Suprapubic skin (tissue), 3 donors: ENCODE data around the gene KLHL25.

Source experiments
- CTCF ChIP-seq, 2 donors: fragments of 200-600 bp in 1 of 2; fragments of 450-650 bp in 1 of 2; sonication (generic) in 1 of 2; IDR thresholded peaks; one replicate each; pipeline ENCODE4 v1.5.1; 2016 to 2019; ENCODE audit warnings: antibody characterized with exemption in 2 of 2, mild to moderate bottlenecking in 1 of 2, moderate library complexity in 1 of 2
- POLR2A ChIP-seq, 2 donors: fragments of 450-650 bp; IDR thresholded peaks; one replicate each; pipeline ENCODE4 v1.6.1; 2017; ENCODE audit warnings: antibody characterized with exemption in 2 of 2, mild to moderate bottlenecking in 2 of 2, moderate library complexity in 2 of 2

DNA sequence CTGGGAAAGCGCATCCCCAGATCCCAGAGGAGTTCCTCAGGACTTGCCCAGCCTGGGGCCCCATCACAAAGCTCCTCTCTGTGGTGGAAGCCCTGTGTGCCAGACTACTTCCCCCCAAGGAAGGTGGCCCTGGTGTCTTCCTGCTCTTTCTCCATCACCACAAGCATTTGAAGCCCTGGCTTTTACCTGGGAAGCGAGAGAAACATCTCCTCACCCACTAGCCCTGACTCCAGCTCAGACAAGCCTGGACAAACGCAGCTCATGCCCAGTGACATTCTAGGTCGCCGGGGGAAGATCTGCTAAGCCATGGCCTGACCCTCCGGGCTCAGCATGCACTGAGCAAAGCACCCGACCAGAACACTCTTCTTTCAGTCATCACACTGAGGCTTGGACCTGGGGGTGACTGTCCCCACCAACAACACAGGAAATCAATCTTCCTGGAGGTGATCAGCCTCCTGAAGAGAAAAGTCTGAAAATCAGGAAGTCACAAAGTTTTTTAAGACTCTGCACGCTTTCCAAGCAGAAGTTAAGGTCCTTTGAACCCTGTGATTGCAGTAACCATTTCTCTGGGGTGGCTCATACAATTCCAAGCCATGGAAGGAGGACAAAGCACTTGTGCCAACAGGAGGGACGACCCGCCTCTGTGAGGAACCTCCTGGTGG, 40.8 kb downstream of the KLHL25 start:
- TF ChIP-seq CTCF (IDR thresholded peaks at IDR 0.05) = no peak
- TF ChIP-seq POLR2A (IDR thresholded peaks at IDR 0.05) = no peak
